Chondrocyte (in vitro differentiated cells): Measurements from ENCODE around the gene ACACA. TPM values are rescaled to one million over a fixed set of nuclear protein-coding genes. Genes with fewer than 3 reads are reported as not detected.

ENCODE experiments used
- DNase-seq: peaks from one replicate; pipeline ENCODE4 v3.0.0; 2021; ENCODE audit warnings: mixed read lengths, low spot score
- H3K27ac Mint-ChIP-seq: one replicate; pipeline ENCODE4 v1.8.0; 2021; ENCODE audit warnings: mild to moderate bottlenecking, moderate library complexity, mixed read lengths; ENCODE audit not compliant: unreplicated experiment
- H3K27me3 Mint-ChIP-seq: 2 replicates; pipeline ENCODE4 v1.8.0; 2021; ENCODE audit warnings: low read depth, mixed read lengths
- H3K36me3 Mint-ChIP-seq: 2 replicates; pipeline ENCODE4 v1.8.0; 2021; ENCODE audit warnings: low read depth, mixed read lengths
- H3K4me1 Mint-ChIP-seq: 2 replicates; pipeline ENCODE4 v1.8.0; 2021; ENCODE audit warnings: low read depth, mild to moderate bottlenecking, mixed read lengths
- H3K4me3 Mint-ChIP-seq: one replicate; pipeline ENCODE4 v1.8.0; 2021; ENCODE audit warnings: mild to moderate bottlenecking, moderate library complexity, mixed read lengths; ENCODE audit not compliant: unreplicated experiment
- H3K9me3 Mint-ChIP-seq: 2 replicates; pipeline ENCODE4 v1.8.0; 2021; ENCODE audit warnings: low read depth, mixed read lengths
- CTCF ChIP-seq: fragments of 200-600 bp; sonication (generic); IDR thresholded peaks from 2 replicates; pipeline ENCODE4 v1.5.0; 2021; ENCODE audit warnings: antibody characterized with exemption, mild to moderate bottlenecking, moderate library complexity
- total RNA-seq: library from RNA; stranded (reverse); gene quantifications from 3 replicates; pipeline ENCODE4 v1.2.1, GENCODE V29; 2021

ACACA gene
- total RNA-seq, 1 donor from 2014 or later: 77.1 TPM

- TF ChIP-seq CTCF: no peak
- Mint-ChIP-seq H3K36me3 (peaks cover 15% of the 10 kb centered on the region), H3K27me3 (no peaks in the 10 kb centered on the region)
These were observed 22.4 kb upstream of the ACACA start for GRCh38 chr17:37429039-37429438.

GRCh38 chr17:37425268-37425667 is 18.6 kb upstream of the ACACA start:
- peaks cover 14% of the 10 kb centered on the region for H3K36me3 Mint-ChIP-seq
- no peaks in the 10 kb centered on the region for H3K9me3 Mint-ChIP-seq

More at GRCh38 chr17:37429039-37429438, 22.4 kb upstream of the ACACA start:
- peaks cover 15% of the 10 kb centered on the region for H3K4me1 Mint-ChIP-seq
- no peak for DNase-seq
- H3K4me3 Mint-ChIP-seq: no peak overlapping the region
- no peaks in the 10 kb centered on the region for H3K9me3 Mint-ChIP-seq
- no peak overlapping the region for H3K27ac Mint-ChIP-seq

GRCh38 chr17:37422971-37423625 is 16.5 kb upstream of the ACACA start:
- Mint-ChIP-seq H3K4me3 (no peak overlapping the region), H3K27me3 (no peaks in the 10 kb centered on the region), H3K4me1 (no peaks in the 10 kb centered on the region), H3K27ac (no peak overlapping the region), H3K9me3 (no peaks in the 10 kb centered on the region), H3K36me3 (peaks cover 14% of the 10 kb centered on the region)
- no peak for DNase-seq
- TF ChIP-seq CTCF: no peak

More at GRCh38 chr17:37425268-37425667, 18.6 kb upstream of the ACACA start:
- Mint-ChIP-seq H3K27me3 (no peaks in the 10 kb centered on the region), H3K27ac (no peak overlapping the region), H3K4me3 (no peak overlapping the region), H3K4me1 (peaks cover 9% of the 10 kb centered on the region)
- TF ChIP-seq CTCF: no peak
- no peak for DNase-seq

- no peaks in the 10 kb centered on the region for H3K9me3 Mint-ChIP-seq
- peaks cover 17% of the 10 kb centered on the region for H3K36me3 Mint-ChIP-seq
- no peak overlapping the region for H3K4me3 Mint-ChIP-seq
- H3K4me1 Mint-ChIP-seq: no peaks in the 10 kb centered on the region
- H3K27ac Mint-ChIP-seq: no peak overlapping the region
- no peak for DNase-seq
- no peaks in the 10 kb centered on the region for H3K27me3 Mint-ChIP-seq
- TF ChIP-seq CTCF: no peak
These were observed 11.2 kb upstream of the ACACA start for GRCh38 chr17:37417852-37418251.

- Mint-ChIP-seq H3K36me3 (peaks cover 19% of the 10 kb centered on the region), H3K9me3 (no peaks in the 10 kb centered on the region), H3K4me1 (no peaks in the 10 kb centered on the region), H3K27me3 (no peaks in the 10 kb centered on the region), H3K4me3 (no peak overlapping the region), H3K27ac (peak overlapping the region; percentile 29)
- peak; percentile 63 for TF ChIP-seq CTCF
- no peak for DNase-seq
These were observed 7.4 kb upstream of the ACACA start for GRCh38 chr17:37413875-37414519.
